IMR-90 (cell line): Measurements from ENCODE around the gene METTL5. TPM values are rescaled to one million over a fixed set of nuclear protein-coding genes. Genes with fewer than 3 reads are reported as not detected.

Experiments
- ATAC-seq: fragments of 200-7000 bp; cut with Tn5 transposase; 2 replicates; pipeline ENCODE4 v1.9.1; 2020; ENCODE audit warnings: low read depth, mild to moderate bottlenecking, moderate library complexity
- BruUV-seq: library from RNA; stranded (reverse); fragments of 400-500 nt; replicated peaks from 2 replicates; lab custom pipeline; 2021; lab: Mats Ljungman, UMichigan
- CTCF ChIA-PET: fragments of 300-600 bp; formaldehyde crosslinking; extraction: SDS; loops from one replicate; lab custom pipeline; 2021; ENCODE audit warnings: antibody characterized with exemption; lab: Yijun Ruan, JAX
- POLR2A ChIA-PET: fragments of 300-600 bp; sonication (Branson Sonifier 250); formaldehyde crosslinking; loops from one replicate; lab custom pipeline; 2022; ENCODE audit warnings: antibody characterized with exemption; ENCODE audit not compliant: unreplicated experiment; lab: Charles Lee
- DNase-seq: peaks from one replicate; pipeline ENCODE4 v3.0.0; 2013
- H2AFZ ChIP-seq: replicated peaks from 2 replicates; pipeline ENCODE3; 2013; ENCODE audit warnings: low read length, mild to moderate bottlenecking; ENCODE audit not compliant: poor library complexity
- H2AK5ac ChIP-seq: 2 replicates; pipeline ENCODE4 v1.6.1; 2013; ENCODE audit warnings: low read depth, low read length, inconsistent platforms
- H2AK9ac ChIP-seq: replicated peaks from 2 replicates; pipeline ENCODE3; 2013; ENCODE audit warnings: mild to moderate bottlenecking, low read depth, low read length, moderate library complexity; ENCODE audit not compliant: poor library complexity
- H2BK120ac ChIP-seq: 2 replicates; pipeline ENCODE4 v1.6.1; 2013; ENCODE audit warnings: low read depth, low read length, inconsistent platforms
- H2BK15ac ChIP-seq: 3 replicates; pipeline ENCODE4 v1.6.1; 2013; ENCODE audit warnings: low read depth, low read length, inconsistent platforms
- H2BK20ac ChIP-seq: 2 replicates; pipeline ENCODE4 v1.6.1; 2013; ENCODE audit warnings: low read depth, mild to moderate bottlenecking, inconsistent platforms, low read length, moderate library complexity
- H2BK5ac ChIP-seq: 2 replicates; pipeline ENCODE4 v1.6.1; 2013; ENCODE audit warnings: mild to moderate bottlenecking, low read depth, low read length, inconsistent platforms; ENCODE audit not compliant: poor library complexity, severe bottlenecking
- H3K14ac ChIP-seq: replicated peaks from 2 replicates; pipeline ENCODE4 v1.6.1; 2013; ENCODE audit warnings: low read depth, low read length, inconsistent platforms
- H3K18ac ChIP-seq: 2 replicates; pipeline ENCODE4 v1.6.1; 2013; ENCODE audit warnings: low read depth, low read length, control low read depth
- H3K23ac ChIP-seq: 2 replicates; pipeline ENCODE4 v1.6.1; 2013; ENCODE audit warnings: low read depth, low read length, inconsistent platforms
- H3K27ac ChIP-seq: 2 replicates; pipeline ENCODE4 v1.5.1; 2013; ENCODE audit warnings: mild to moderate bottlenecking, control low read depth, low read length; ENCODE audit not compliant: insufficient read depth
- H3K27me3 ChIP-seq: 2 replicates; pipeline ENCODE4 v1.6.1; 2013; ENCODE audit warnings: low read length; ENCODE audit not compliant: control insufficient read depth, insufficient read depth
- H3K36me3 ChIP-seq: 2 replicates; pipeline ENCODE4 v1.6.1; 2013; ENCODE audit warnings: low read length, mixed read lengths; ENCODE audit not compliant: control insufficient read depth, insufficient read depth
- H3K4ac ChIP-seq: 2 replicates; pipeline ENCODE4 v1.6.1; 2013; ENCODE audit warnings: low read depth, low read length, inconsistent platforms
- H3K4me1 ChIP-seq: 2 replicates; pipeline ENCODE4 v1.6.1; 2013; ENCODE audit warnings: low read length, mixed read lengths; ENCODE audit not compliant: control insufficient read depth, insufficient read depth
- H3K4me2 ChIP-seq: 2 replicates; pipeline ENCODE4 v1.6.1; 2013; ENCODE audit warnings: low read depth, mild to moderate bottlenecking, control low read depth, low read length, moderate library complexity
- H3K4me3 ChIP-seq: 2 replicates; pipeline ENCODE4 v1.5.1; 2013; ENCODE audit warnings: low read depth, mild to moderate bottlenecking, control low read depth, low read length, moderate library complexity; ENCODE audit not compliant: insufficient read depth
- H3K56ac ChIP-seq: 2 replicates; pipeline ENCODE4 v1.6.1; 2013; ENCODE audit warnings: low read length, inconsistent platforms; ENCODE audit not compliant: insufficient read depth; ENCODE audit errors: extremely low read depth
- H3K79me1 ChIP-seq, 2 experiments: 2 replicates each; pipeline ENCODE4 v1.6.1; 2013; ENCODE audit warnings: low read length in 2 of 2, inconsistent platforms in 1 of 2, low read depth in 1 of 2
- H3K9ac ChIP-seq: 2 replicates; pipeline ENCODE4 v1.6.1; 2013; ENCODE audit warnings: low read depth, low read length, control low read depth
- H3K9me1 ChIP-seq: 2 replicates; pipeline ENCODE4 v1.6.1; 2013; ENCODE audit warnings: low read length, inconsistent platforms; ENCODE audit not compliant: insufficient read depth
- H3K9me3 ChIP-seq: 2 replicates; pipeline ENCODE4 v1.6.1; 2013; ENCODE audit warnings: low read length; ENCODE audit not compliant: control insufficient read depth, insufficient read depth
- H4K20me1 ChIP-seq: 2 replicates; pipeline ENCODE4 v1.6.1; 2013; ENCODE audit warnings: low read length, inconsistent platforms; ENCODE audit not compliant: insufficient read depth
- H4K5ac ChIP-seq: 2 replicates; pipeline ENCODE4 v1.6.1; 2013; ENCODE audit warnings: mild to moderate bottlenecking, low read depth, low read length, control low read depth
- H4K8ac ChIP-seq, 2 experiments: 2 replicates each; pipeline ENCODE4 v1.6.1; 2013; ENCODE audit warnings: low read depth in 2 of 2, low read length in 2 of 2, control low read depth in 1 of 2, inconsistent platforms in 1 of 2
- H4K91ac ChIP-seq: 2 replicates; pipeline ENCODE4 v1.6.1; 2013; ENCODE audit warnings: low read depth, low read length, inconsistent platforms; ENCODE audit not compliant: insufficient read depth
- BHLHE40 ChIP-seq: fragments of 150-350 bp; IDR thresholded peaks from 2 replicates; pipeline ENCODE4 v1.6.1; 2016; ENCODE audit warnings: mild to moderate bottlenecking, low read depth, low read length
- CEBPB ChIP-seq: IDR thresholded peaks from 2 replicates; pipeline ENCODE4 v1.6.1; 2012; ENCODE audit warnings: low read depth, low read length, improper control_type of control experiment
- CHD1 ChIP-seq: IDR thresholded peaks from 2 replicates; pipeline ENCODE4 v1.6.1; 2012; ENCODE audit warnings: low read depth, low read length, improper control_type of control experiment
- CTCF ChIP-seq: conservative IDR thresholded peaks from 2 replicates; pipeline ENCODE4 v1.5.1; 2012; ENCODE audit warnings: mild to moderate bottlenecking, low read depth, low read length, improper control_type of control experiment
- ELK1 ChIP-seq: fragments of 150-350 bp; IDR thresholded peaks from 2 replicates; pipeline ENCODE4 v1.6.1; 2016; ENCODE audit warnings: low read depth, mild to moderate bottlenecking, low read length, moderate library complexity, borderline replicate concordance
- FOS ChIP-seq: fragments of 150-350 bp; IDR thresholded peaks from 2 replicates; pipeline ENCODE4 v1.6.1; 2016; ENCODE audit warnings: low read depth, low read length
- MAFK ChIP-seq: IDR thresholded peaks from 2 replicates; pipeline ENCODE4 v1.6.1; 2012; ENCODE audit warnings: low read depth, low read length, improper control_type of control experiment
- MAZ ChIP-seq: IDR thresholded peaks from 2 replicates; pipeline ENCODE4 v1.6.1; 2012; ENCODE audit warnings: low read depth, mild to moderate bottlenecking, low read length, improper control_type of control experiment, moderate library complexity, borderline replicate concordance
- MXI1 ChIP-seq: IDR thresholded peaks from 2 replicates; pipeline ENCODE4 v1.6.1; 2012; ENCODE audit warnings: low read depth, mild to moderate bottlenecking, low read length, moderate library complexity, borderline replicate concordance
- NFE2L2 ChIP-seq: fragments of 150-350 bp; IDR thresholded peaks from 2 replicates; pipeline ENCODE4 v1.6.1; 2016; ENCODE audit warnings: low read depth, mild to moderate bottlenecking, low read length
- POLR2A ChIP-seq: IDR thresholded peaks from 2 replicates; pipeline ENCODE4 v1.6.1; 2012; ENCODE audit warnings: mild to moderate bottlenecking, low read depth, low read length
- RAD21 ChIP-seq: IDR thresholded peaks from 2 replicates; pipeline ENCODE4 v1.6.1; 2012; ENCODE audit warnings: low read length, improper control_type of control experiment
- RCOR1 ChIP-seq: IDR thresholded peaks from 2 replicates; pipeline ENCODE4 v1.6.1; 2012; ENCODE audit warnings: mild to moderate bottlenecking, low read length, improper control_type of control experiment; ENCODE audit not compliant: insufficient replicate concordance
- RFX5 ChIP-seq: IDR thresholded peaks from 2 replicates; pipeline ENCODE4 v1.8.0; 2012; ENCODE audit warnings: low read depth, mild to moderate bottlenecking, low read length, moderate library complexity
- SMC3 ChIP-seq: fragments of 150-350 bp; IDR thresholded peaks from 2 replicates; pipeline ENCODE4 v1.6.1; 2016; ENCODE audit warnings: low read depth, mild to moderate bottlenecking, antibody characterized with exemption, low read length, moderate library complexity
- USF2 ChIP-seq: fragments of 150-350 bp; IDR thresholded peaks from 2 replicates; pipeline ENCODE4 v1.6.1; 2017; ENCODE audit warnings: mild to moderate bottlenecking, antibody characterized with exemption, low read length, low read depth
- WGBS, 2 experiments: methylation state at CpG; one replicate each; pipeline versions ENCODE4 v1.1.5 to v1.1.7; 2013; ENCODE audit warnings: missing lambda C conversion rate in 2 of 2; ENCODE audit not compliant: insufficient read length in 1 of 2; ENCODE audit errors: extremely low coverage in 2 of 2; 5-methylcytosine and 5-hydroxymethylcytosine counted together
- dilution Hi-C: fragments of 300-500 bp; cut with HindIII; formaldehyde crosslinking; loops from one replicate; pipeline ENCODE4 v1.14.3; 2018; ENCODE audit warnings: low sequenced_read_pairs; ENCODE audit not compliant: unreplicated experiment
- in situ Hi-C: fragments of 300-500 bp; cut with MboI; formaldehyde crosslinking; loops from 3 replicates; pipeline ENCODE4 v1.14.3; 2019; ENCODE audit warnings: low sequenced_read_pairs, inconsistent platforms, mixed read lengths
- intact Hi-C: fragments of 100-400 bp; cut with micrococcal nuclease; formaldehyde crosslinking; loops from 2 replicates; pipeline ENCODE4 v1.10.0; 2022
- polyA plus RNA-seq, 3 experiments: library from polyadenylated mRNA; depleted of rRNA; stranded (reverse); fragments of >200 nt; gene quantifications; 2 replicates each; pipeline ENCODE4 v1.2.3, GENCODE V29; 2012; ENCODE audit warnings: low replicate concordance in 1 of 3
- total RNA-seq: library from RNA; depleted of rRNA; stranded (reverse); fragments of >200 nt; gene quantifications from 2 replicates; pipeline ENCODE4 v1.2.3, GENCODE V29; 2012

The METTL5 gene
- total and polyA plus RNA-seq, 2 of the 4 experiments (the other 2 are of a cell fraction) = 38.3 to 49.8 TPM

DNA sequence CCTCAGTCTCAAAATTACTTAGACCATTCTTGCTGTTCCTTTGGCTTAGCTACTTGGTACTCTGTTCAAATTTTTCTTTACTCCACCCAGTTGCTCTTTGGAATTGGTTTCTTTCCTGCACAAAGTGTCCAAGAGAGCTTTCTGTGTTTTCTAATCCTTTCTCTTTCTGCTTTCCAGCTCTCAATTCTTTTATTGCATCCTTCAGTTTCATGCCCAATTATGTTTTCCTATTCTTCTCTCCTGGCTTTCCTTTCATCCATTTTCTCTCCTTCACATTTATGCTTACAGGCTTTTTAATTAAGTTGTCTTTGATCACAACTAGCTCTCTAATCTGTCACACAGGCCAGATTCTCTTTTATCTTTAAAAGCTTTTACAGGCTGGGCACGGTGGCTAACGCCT is 40.8 kb upstream of the METTL5 start:
- Histone ChIP-seq H3K4ac (no peak overlapping the region), H2AK9ac (no peak overlapping the region), H3K18ac (no peak overlapping the region), H3K14ac (no peak overlapping the region), H2BK20ac (no peak overlapping the region), H3K23ac (no peak overlapping the region), H3K56ac (no peak overlapping the region), H2AFZ (no peak overlapping the region), H4K91ac (no peak overlapping the region), H2BK120ac (no peak overlapping the region), H3K27ac (no peak overlapping the region), H4K20me1 (peaks cover 3% of the 10 kb centered on the region; the same call in 1 of the 2 replicates), H3K4me1 (peaks cover 2% of the 10 kb centered on the region), H3K9me3 (no peaks in the 10 kb centered on the region), H3K9me1 (no peaks in the 10 kb centered on the region), H4K5ac (no peak overlapping the region), H3K4me2 (no peak overlapping the region), H4K8ac (no peak overlapping the region), H3K4me3 (no peak overlapping the region), H3K79me1 (peaks cover 25 to 37% of the 10 kb centered on the region in 2 experiments), H3K9ac (no peak overlapping the region), H2BK15ac (no peak overlapping the region), H3K36me3 (no peaks in the 10 kb centered on the region), H3K27me3 (no peaks in the 10 kb centered on the region), H2BK5ac (no peak overlapping the region), H2AK5ac (no peak overlapping the region)
- ChIA-PET POLR2A (no interaction called here), CTCF (interaction anchor here (0.6 kb wide), 2 partner anchors 41 to 1099 kb away, joined by 3 to 8 read pairs; no protein-coding TSS in a partner anchor)
- intact Hi-C loops (no loop called here), dilution Hi-C loops (no loop called here), in situ Hi-C loops (no loop called here)
- DNase-seq = no peak
- no peak for ATAC-seq
- WGBS, 2 experiments = 80% methylated on average over 1 of the region's 2 CpGs; no CpG with 5 or more reads in 1 of the 2 experiments
- BruUV-seq = no TSS peak
- TF ChIP-seq RFX5 (no peak), NFE2L2 (no peak), CHD1 (no peak), MAFK (no peak), CEBPB (no peak), POLR2A (no peak), RCOR1 (no peak), MXI1 (no peak), MAZ (no peak), CTCF (no peak), ELK1 (no peak), FOS (no peak), BHLHE40 (no peak), RAD21 (no peak), SMC3 (no peak), USF2 (no peak)
